ENCODE measurements around the gene TRABD.

TRABD gene

DNA sequence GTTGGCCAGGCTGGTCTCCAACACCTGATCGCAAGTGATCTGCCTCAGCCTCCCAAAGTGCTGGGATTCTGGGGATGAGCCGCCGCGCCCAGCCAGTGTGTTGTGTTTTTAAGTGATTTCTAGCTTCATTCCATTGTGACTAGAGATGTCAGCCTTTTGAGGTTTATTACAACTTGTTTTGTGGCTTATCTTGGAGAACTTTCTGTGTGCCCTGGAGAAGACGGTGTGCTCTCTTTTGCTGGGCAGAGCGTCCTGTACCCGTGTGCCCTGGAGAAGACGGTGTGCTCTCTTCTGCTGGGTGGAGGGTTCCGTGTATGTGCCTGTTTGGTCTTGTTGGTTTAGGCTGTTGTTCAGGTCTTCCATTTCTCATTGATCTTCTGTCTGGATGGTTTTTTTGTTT, 27.6 kb downstream of the TRABD start:
- Histone ChIP-seq H3K27ac (ENCODE audit: poor library complexity, severe bottlenecking) (no peak overlapping the region), H3K4me3 (ENCODE audit: severe bottlenecking) (no peak overlapping the region), H3K4me1 (ENCODE audit: insufficient read depth, poor library complexity, severe bottlenecking) (no peaks in the 10 kb centered on the region), H3K9me3 (ENCODE audit: severe bottlenecking) (no peaks in the 10 kb centered on the region), H3K36me3 (ENCODE audit: low read depth) (peaks cover 83% of the 10 kb centered on the region), H3K27me3 (ENCODE audit: insufficient read depth, poor library complexity, severe bottlenecking) (no peaks in the 10 kb centered on the region)
- TF ChIP-seq, protein P1, sequence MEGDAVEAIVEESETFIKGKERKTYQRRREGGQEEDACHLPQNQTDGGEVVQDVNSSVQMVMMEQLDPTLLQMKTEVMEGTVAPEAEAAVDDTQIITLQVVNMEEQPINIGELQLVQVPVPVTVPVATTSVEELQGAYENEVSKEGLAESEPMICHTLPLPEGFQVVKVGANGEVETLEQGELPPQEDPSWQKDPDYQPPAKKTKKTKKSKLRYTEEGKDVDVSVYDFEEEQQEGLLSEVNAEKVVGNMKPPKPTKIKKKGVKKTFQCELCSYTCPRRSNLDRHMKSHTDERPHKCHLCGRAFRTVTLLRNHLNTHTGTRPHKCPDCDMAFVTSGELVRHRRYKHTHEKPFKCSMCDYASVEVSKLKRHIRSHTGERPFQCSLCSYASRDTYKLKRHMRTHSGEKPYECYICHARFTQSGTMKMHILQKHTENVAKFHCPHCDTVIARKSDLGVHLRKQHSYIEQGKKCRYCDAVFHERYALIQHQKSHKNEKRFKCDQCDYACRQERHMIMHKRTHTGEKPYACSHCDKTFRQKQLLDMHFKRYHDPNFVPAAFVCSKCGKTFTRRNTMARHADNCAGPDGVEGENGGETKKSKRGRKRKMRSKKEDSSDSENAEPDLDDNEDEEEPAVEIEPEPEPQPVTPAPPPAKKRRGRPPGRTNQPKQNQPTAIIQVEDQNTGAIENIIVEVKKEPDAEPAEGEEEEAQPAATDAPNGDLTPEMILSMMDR (IDR thresholded peaks at IDR 0.05; ENCODE audit: poor library complexity, severe bottlenecking): no peak
- no peak for DNase-seq (ENCODE audit: low spot score)
- no peak for ATAC-seq (ENCODE audit: low read depth)

DNA sequence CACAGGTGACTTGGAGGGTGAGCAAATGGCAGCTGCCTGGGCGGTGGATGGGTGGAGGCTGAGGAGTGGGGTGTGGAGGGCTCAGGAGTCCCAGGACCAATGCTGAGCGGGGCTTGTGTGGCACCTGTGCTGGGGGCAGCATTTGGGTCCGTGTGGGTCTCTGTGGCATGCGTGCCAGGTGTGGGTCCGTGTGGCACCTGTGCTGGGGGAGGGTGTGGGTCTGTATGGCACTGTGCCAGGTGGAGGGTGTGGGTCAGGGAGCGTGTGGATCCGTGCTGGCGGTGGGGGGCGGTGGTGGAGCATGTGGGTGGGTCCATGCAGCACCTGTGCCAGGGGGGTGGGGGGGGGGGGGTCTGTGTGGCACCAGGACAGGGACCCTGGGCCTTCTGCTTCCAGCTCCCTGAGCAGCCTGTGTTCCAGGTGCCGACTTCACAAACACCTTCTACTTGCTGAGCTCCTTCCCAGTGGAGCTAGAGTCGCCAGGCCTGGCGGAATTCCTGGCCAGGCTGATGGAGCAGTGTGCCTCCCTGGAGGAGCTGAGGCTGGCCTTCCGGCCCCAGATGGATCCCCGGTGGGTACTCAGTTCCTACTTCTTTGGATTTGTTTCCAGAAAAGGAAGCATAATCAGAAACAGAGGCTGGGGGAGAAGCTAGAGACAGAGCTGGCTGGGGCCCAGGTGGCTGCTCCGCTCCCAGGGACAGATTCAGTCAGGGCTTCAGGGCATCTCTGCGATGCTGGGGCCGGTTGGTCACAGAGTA, 29.8 kb downstream of the TRABD start:
- Histone ChIP-seq H3K36me3 (ENCODE audit: low read depth) (peaks cover 70% of the 10 kb centered on the region), H3K27me3 (ENCODE audit: insufficient read depth, poor library complexity, severe bottlenecking) (no peaks in the 10 kb centered on the region), H3K4me1 (ENCODE audit: insufficient read depth, poor library complexity, severe bottlenecking) (no peaks in the 10 kb centered on the region), H3K4me3 (ENCODE audit: severe bottlenecking) (no peak overlapping the region), H3K9me3 (ENCODE audit: severe bottlenecking) (no peaks in the 10 kb centered on the region), H3K27ac (ENCODE audit: poor library complexity, severe bottlenecking) (no peak overlapping the region)
- DNase-seq (ENCODE audit: low spot score) (no peak), ATAC-seq (ENCODE audit: low read depth) (no peak)
- TF ChIP-seq, protein P1 (IDR thresholded peaks at IDR 0.05; ENCODE audit: poor library complexity, severe bottlenecking): no peak

DNA sequence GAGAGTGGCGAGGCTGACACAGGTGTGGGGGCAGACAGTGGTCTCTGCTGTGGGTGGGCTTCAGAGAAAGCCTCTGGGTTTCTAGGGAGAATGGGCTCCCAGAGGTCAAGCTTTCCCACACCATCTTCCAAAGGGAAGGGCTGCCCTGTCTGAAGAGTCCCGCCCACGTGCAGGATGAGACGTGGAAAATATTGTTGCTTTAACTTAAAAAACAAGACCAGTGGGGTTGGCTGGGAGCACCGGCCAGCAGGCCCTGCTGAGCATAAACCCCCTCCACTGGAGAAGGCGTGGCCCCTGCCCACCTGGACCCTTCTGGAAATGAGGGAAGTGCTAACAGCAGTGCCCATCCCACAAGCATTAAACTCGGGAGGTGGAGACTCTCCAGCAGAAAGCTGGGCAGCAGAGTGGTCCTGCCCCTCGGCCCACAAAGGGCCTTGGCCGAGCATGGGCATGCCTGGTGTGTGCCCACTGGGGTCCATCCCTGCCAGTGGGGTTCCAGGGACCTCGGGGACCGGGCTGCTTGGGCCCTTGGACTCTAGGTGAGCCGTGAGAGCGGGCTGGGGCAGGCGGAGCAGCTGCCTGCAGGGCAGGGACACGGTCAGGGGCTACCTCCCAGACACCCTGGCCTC, 30.5 kb downstream of the TRABD start:
- Histone ChIP-seq H3K4me3 (ENCODE audit: severe bottlenecking) (no peak overlapping the region), H3K36me3 (ENCODE audit: low read depth) (peaks cover 66% of the 10 kb centered on the region), H3K9me3 (ENCODE audit: severe bottlenecking) (no peaks in the 10 kb centered on the region), H3K27me3 (ENCODE audit: insufficient read depth, poor library complexity, severe bottlenecking) (no peaks in the 10 kb centered on the region), H3K4me1 (ENCODE audit: insufficient read depth, poor library complexity, severe bottlenecking) (no peaks in the 10 kb centered on the region), H3K27ac (ENCODE audit: poor library complexity, severe bottlenecking) (no peak overlapping the region)
- TF ChIP-seq, protein P1 (IDR thresholded peaks at IDR 0.05; ENCODE audit: poor library complexity, severe bottlenecking): no peak
- DNase-seq (ENCODE audit: low spot score) (no peak), ATAC-seq (ENCODE audit: low read depth) (no peak)

DNA sequence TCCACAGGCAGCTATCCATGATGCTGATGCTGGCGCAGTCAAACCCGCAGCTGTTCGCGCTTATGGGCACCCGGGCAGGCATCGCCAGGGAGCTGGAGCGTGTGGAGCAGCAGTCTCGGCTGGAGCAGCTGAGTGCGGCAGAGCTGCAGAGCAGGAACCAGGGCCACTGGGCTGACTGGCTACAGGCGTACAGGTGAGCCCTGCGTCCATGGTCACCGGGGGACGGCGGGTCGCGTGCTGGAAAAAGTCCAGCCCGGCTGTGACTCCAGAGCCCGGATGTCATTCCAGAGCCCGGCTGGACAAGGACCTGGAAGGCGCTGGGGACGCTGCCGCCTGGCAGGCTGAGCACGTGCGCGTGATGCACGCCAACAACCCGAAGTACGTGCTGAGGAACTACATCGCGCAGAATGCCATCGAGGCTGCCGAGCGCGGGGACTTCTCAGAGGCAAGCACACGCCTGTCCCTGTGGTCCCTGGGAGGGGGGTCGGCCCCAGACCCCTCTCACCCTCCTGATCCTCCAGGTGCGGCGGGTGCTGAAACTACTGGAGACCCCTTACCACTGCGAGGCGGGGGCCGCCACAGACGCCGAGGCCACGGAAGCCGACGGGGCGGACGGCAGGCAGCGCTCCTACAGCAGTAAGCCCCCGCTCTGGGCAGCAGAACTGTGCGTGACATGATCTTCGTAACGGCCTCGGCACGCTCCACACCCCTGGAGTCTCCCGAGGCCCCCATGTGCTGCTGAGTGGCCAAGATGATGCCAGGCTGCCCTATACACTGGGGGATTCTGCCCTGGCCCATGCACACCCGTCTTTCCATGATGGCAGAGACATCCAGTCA, 31.2 kb downstream of the TRABD start:
- H3K27me3 ChIP-seq (ENCODE audit: insufficient read depth, poor library complexity, severe bottlenecking): no peaks in the 10 kb centered on the region
- TF ChIP-seq, protein P1 (IDR thresholded peaks at IDR 0.05; ENCODE audit: poor library complexity, severe bottlenecking): no peak
- peaks cover 65% of the 10 kb centered on the region for H3K36me3 ChIP-seq (ENCODE audit: low read depth)
- H3K27ac ChIP-seq (ENCODE audit: poor library complexity, severe bottlenecking): no peak overlapping the region
- no peak overlapping the region for H3K4me3 ChIP-seq (ENCODE audit: severe bottlenecking)
- ATAC-seq (ENCODE audit: low read depth): no peak
- H3K4me1 ChIP-seq (ENCODE audit: insufficient read depth, poor library complexity, severe bottlenecking): no peaks in the 10 kb centered on the region
- H3K9me3 ChIP-seq (ENCODE audit: severe bottlenecking): no peaks in the 10 kb centered on the region
- DNase-seq (ENCODE audit: low spot score): no peak

All from RWPE2 (cell line).